T-helper 2 cell treated with Interferon-gamma antibody and Interleukin-4, amounts not matched to agents 100 ng/mL and 5 ng/mL, for 36 hours (primary cell): ENCODE data around the gene KRT10. TPM values are rescaled to one million over a fixed set of nuclear protein-coding genes. Genes with fewer than 3 reads are reported as not detected.

Source experiments
- total RNA-seq: library from RNA; stranded (reverse); gene quantifications from 2 replicates; pipeline ENCODE4 v1.2.3, GENCODE V29; 2022

KRT10 gene
- total RNA-seq, 1 donor from 2014 or later = 29.9 TPM

Other genes starting within 250 kb of the KRT10 start
- 110 and 111 TPM in 2 replicates for gene SMARCE1, start 174.8 kb downstream of the KRT10 start, total RNA-seq
- gene KRT222, start 157.4 kb downstream of the KRT10 start, total RNA-seq = not detected in 2 replicates
- not detected in 2 replicates for gene KRT24, start 118.9 kb downstream of the KRT10 start, total RNA-seq
- not detected in 2 replicates for gene KRT25, start 67.3 kb downstream of the KRT10 start, total RNA-seq
- gene KRT26, start 50.4 kb downstream of the KRT10 start, total RNA-seq = not detected in 2 replicates
- not detected in 2 replicates for gene KRT27, start 40.1 kb downstream of the KRT10 start, total RNA-seq
- gene KRT28, start 22.7 kb downstream of the KRT10 start, total RNA-seq = not detected in 2 replicates
- gene KRT12, start 44.6 kb upstream of the KRT10 start, total RNA-seq = not detected in 2 replicates
- not detected in 2 replicates for gene KRT20, start 62.6 kb upstream of the KRT10 start, total RNA-seq
- not detected in 2 replicates for gene KRT23, start 115.0 kb upstream of the KRT10 start, total RNA-seq
- not detected in 2 replicates for gene KRT39, start 144.3 kb upstream of the KRT10 start, total RNA-seq
- gene KRT40, start 161.7 kb upstream of the KRT10 start, total RNA-seq = not detected in 2 replicates
- not detected in 2 replicates for gene KRTAP3-3, start 171.6 kb upstream of the KRT10 start, total RNA-seq
- not detected in 2 replicates for gene KRTAP3-2, start 177.3 kb upstream of the KRT10 start, total RNA-seq
- gene KRTAP3-1, start 186.5 kb upstream of the KRT10 start, total RNA-seq = not detected in 2 replicates
- gene KRTAP1-5, start 204.6 kb upstream of the KRT10 start, total RNA-seq = not detected in 2 replicates
- not detected in 2 replicates for gene KRTAP1-4, start 207.6 kb upstream of the KRT10 start, total RNA-seq
- gene KRTAP1-3, start 212.3 kb upstream of the KRT10 start, total RNA-seq = not detected in 2 replicates
- gene KRTAP1-1, start 218.8 kb upstream of the KRT10 start, total RNA-seq = not detected in 2 replicates
- gene KRTAP2-1, start 224.7 kb upstream of the KRT10 start, total RNA-seq = not detected in 2 replicates
- gene KRTAP2-2, start 232.6 kb upstream of the KRT10 start, total RNA-seq = not detected in 2 replicates
- gene KRTAP2-3, start 237.5 kb upstream of the KRT10 start, total RNA-seq = not detected in 2 replicates
- gene KRTAP2-4, start 243.3 kb upstream of the KRT10 start, total RNA-seq = not detected in 2 replicates